Brain microvascular endothelial cell (primary cell): ENCODE data around the gene MCTP2.

Experiments
- DNase-seq: peaks from one replicate; pipeline ENCODE4 v3.0.0-alpha.2; 2020
- H3K27ac ChIP-seq: fragments of 250-450 bp; sonication (Bioruptor Pico); 2 replicates; pipeline ENCODE4 v1.5.1; 2020; ENCODE audit warnings: mild to moderate bottlenecking, moderate library complexity
- H3K27me3 ChIP-seq: fragments of 250-450 bp; sonication (Bioruptor Pico); replicated peaks from 2 replicates; pipeline ENCODE4 v1.5.1; 2020; ENCODE audit warnings: mild to moderate bottlenecking
- H3K36me3 ChIP-seq: fragments of 250-450 bp; sonication (Bioruptor Pico); replicated peaks from 2 replicates; pipeline ENCODE4 v1.5.1; 2020; ENCODE audit warnings: mild to moderate bottlenecking
- H3K4me3 ChIP-seq: 2 replicates; pipeline ENCODE4 v1.5.1; 2011; ENCODE audit warnings: low read depth, mild to moderate bottlenecking, control low read depth, low read length, moderate library complexity
- CTCF ChIP-seq: IDR thresholded peaks from 2 replicates; pipeline ENCODE4 v1.5.1; 2011; ENCODE audit warnings: low read depth, mild to moderate bottlenecking, moderate library complexity, low read length, control low read depth, inconsistent platforms; ENCODE audit errors: missing control alignments
- in situ Hi-C: cut with HindIII; loops from 2 replicates; pipeline ENCODE4 v1.10.0; 2017; ENCODE audit warnings: low sequenced_read_pairs, low pct_ligation_motif_present

Gene MCTP2

GRCh38 chr15:94370936-94371285 lies 139.6 kb downstream of the MCTP2 start:
- TF ChIP-seq CTCF: no peak
- DNase-seq: no peak
- in situ Hi-C loops: no loop called here

GRCh38 chr15:94372821-94373220 lies 141.5 kb downstream of the MCTP2 start:
- no peak for DNase-seq
- no peak for TF ChIP-seq CTCF
- Histone ChIP-seq H3K4me3 (no peak overlapping the region), H3K27me3 (no peaks in the 10 kb centered on the region), H3K36me3 (no peaks in the 10 kb centered on the region), H3K27ac (no peak overlapping the region)
- in situ Hi-C loops: no loop called here

More at GRCh38 chr15:94370936-94371285, 139.6 kb downstream of the MCTP2 start:
- Histone ChIP-seq H3K4me3 (no peak overlapping the region), H3K36me3 (no peaks in the 10 kb centered on the region), H3K27me3 (no peaks in the 10 kb centered on the region), H3K27ac (no peak overlapping the region)

GRCh38 chr15:94375997-94376396 lies 144.6 kb downstream of the MCTP2 start:
- H3K36me3 ChIP-seq: no peaks in the 10 kb centered on the region
- no peak overlapping the region for H3K4me3 ChIP-seq
- H3K27me3 ChIP-seq: no peaks in the 10 kb centered on the region
- H3K27ac ChIP-seq: no peak overlapping the region
- TF ChIP-seq CTCF: no peak
- in situ Hi-C loops: no loop called here
- no peak for DNase-seq

DNA sequence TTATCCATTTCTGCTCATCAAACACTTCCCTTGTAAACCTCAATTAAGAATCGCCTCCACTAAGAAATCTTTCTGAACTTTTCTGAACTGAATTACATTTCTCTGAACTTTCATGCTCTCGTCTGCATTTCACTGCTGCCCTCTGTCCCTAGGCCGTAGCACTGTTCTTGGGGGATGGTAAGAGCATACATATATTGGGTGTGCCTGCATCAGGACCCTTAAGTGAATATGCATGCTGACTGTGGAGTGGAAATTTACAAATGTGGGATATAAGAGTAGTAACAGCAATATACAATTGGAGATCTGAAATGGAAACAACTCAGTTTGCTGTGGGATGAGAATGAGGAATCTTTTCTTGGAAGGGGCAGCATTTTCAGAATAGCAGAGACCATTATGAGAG lies 148.6 kb downstream of the MCTP2 start:
- Histone ChIP-seq H3K36me3 (no peaks in the 10 kb centered on the region), H3K27me3 (no peaks in the 10 kb centered on the region), H3K27ac (no peak overlapping the region), H3K4me3 (no peak overlapping the region)
- no peak for DNase-seq
- TF ChIP-seq CTCF: no peak
- in situ Hi-C loops: no loop called here

DNA sequence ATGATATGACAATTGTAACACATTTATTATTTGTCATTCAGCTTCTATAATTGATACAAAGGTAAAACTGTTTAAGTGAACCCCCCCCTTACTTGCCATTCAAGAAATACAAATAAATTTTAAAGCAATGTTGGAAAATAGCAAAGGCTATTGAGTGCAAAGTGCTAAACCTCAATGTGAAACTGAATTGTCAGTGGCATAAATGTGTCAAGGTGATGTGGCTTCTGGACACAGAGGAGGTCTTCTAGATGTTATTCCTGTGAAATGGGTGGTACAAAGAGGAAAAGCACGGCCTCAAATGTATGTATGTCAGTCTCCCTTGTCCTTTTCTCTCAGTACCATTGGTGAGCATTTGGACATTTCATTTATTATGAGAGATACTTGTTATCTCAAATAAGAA lies 149.4 kb downstream of the MCTP2 start:
- H3K36me3 ChIP-seq: no peaks in the 10 kb centered on the region
- no peak for DNase-seq
- in situ Hi-C loops: no loop called here
- H3K27me3 ChIP-seq: no peaks in the 10 kb centered on the region
- H3K27ac ChIP-seq: no peak overlapping the region
- no peak for TF ChIP-seq CTCF
- H3K4me3 ChIP-seq: no peak overlapping the region

GRCh38 chr15:94381384-94381783 lies 150.0 kb downstream of the MCTP2 start:
- Histone ChIP-seq H3K27ac (no peak overlapping the region), H3K27me3 (no peaks in the 10 kb centered on the region), H3K36me3 (no peaks in the 10 kb centered on the region), H3K4me3 (no peak overlapping the region)
- no peak for DNase-seq
- in situ Hi-C loops: no loop called here
- no peak for TF ChIP-seq CTCF
